ENCODE data around the gene CBX5. TPM values are rescaled to one million over a fixed set of nuclear protein-coding genes. Genes with fewer than 3 reads are reported as not detected.

The CBX5 gene
- total RNA-seq, 2 donors from 2014 or later, result 27.0 to 34.3 TPM

- Histone ChIP-seq H3K27ac (no peak overlapping the region), H3K4me1 (no peaks in the 10 kb centered on the region), H3K4me3 (no peak overlapping the region), H3K27me3 (no peaks in the 10 kb centered on the region), H3K36me3 (replicated peaks in 1 of 2; ENCODE audit: insufficient read depth in 1 of 2, low read depth in 2 of 2) (no peaks in the 10 kb centered on the region), H3K9me3 (no peaks in the 10 kb centered on the region)
- DNase-seq (no peak), ATAC-seq (no peak)
- intact Hi-C loops (cut with DNase I), result loop anchor here (10.0 kb wide), 1 partner anchor 139 kb away; the partner anchor contains the start of gene GPR84
- WGBS, 2 donors, result 78 to 88% methylated on average over 1 of the region's 1 CpG
- TF ChIP-seq CTCF (IDR thresholded peaks at IDR 0.05), result no peak
- TF ChIP-seq POLR2A (IDR thresholded peaks at IDR 0.05), result no peak
Measured at GRCh38 chr12:54225666-54226065, 54.3 kb downstream of the CBX5 start.

- intact Hi-C loops (cut with DNase I), result loop anchor here (10.0 kb wide), 1 partner anchor 142 kb away; the partner anchor contains the start of gene GPR84
- DNase-seq (no peak), ATAC-seq (no peak)
- Histone ChIP-seq H3K27ac (no peak overlapping the region), H3K4me1 (peaks cover 10% of the 10 kb centered on the region), H3K4me3 (no peak overlapping the region), H3K36me3 (replicated peaks in 1 of 2; ENCODE audit: insufficient read depth in 1 of 2, low read depth in 2 of 2) (no peaks in the 10 kb centered on the region), H3K9me3 (no peaks in the 10 kb centered on the region), H3K27me3 (no peaks in the 10 kb centered on the region)
- TF ChIP-seq POLR2A (IDR thresholded peaks at IDR 0.05) (no peak), CTCF (IDR thresholded peaks at IDR 0.05) (no peak)
- WGBS, 2 donors, result 60 to 89% methylated on average over 1 of the region's 1 CpG
Measured at GRCh38 chr12:54222609-54223008, 57.3 kb downstream of the CBX5 start.

- ATAC-seq (no peak), DNase-seq (no peak)
- H3K27me3 ChIP-seq, result peaks cover 1 to 4% of the 10 kb centered on the region in 2 donors
- H3K4me1 ChIP-seq, result peaks cover 21% of the 10 kb centered on the region
- intact Hi-C loops (cut with DNase I), result loop anchor here (10.0 kb wide), 1 partner anchor 143 kb away; the partner anchor contains the start of gene GPR84
- no peaks in the 10 kb centered on the region for H3K9me3 ChIP-seq
- H3K36me3 ChIP-seq (replicated peaks in 1 of 2; ENCODE audit: insufficient read depth in 1 of 2, low read depth in 2 of 2), result no peaks in the 10 kb centered on the region
- WGBS, 2 donors, result 57 to 65% methylated on average over 6 of the region's 6 CpGs
- TF ChIP-seq POLR2A (IDR thresholded peaks at IDR 0.05), result no peak
- no peak for TF ChIP-seq CTCF (IDR thresholded peaks at IDR 0.05)
- no peak overlapping the region for H3K4me3 ChIP-seq
- no peak overlapping the region for H3K27ac ChIP-seq
Measured at GRCh38 chr12:54221402-54221984, 58.4 kb downstream of the CBX5 start.

GRCh38 chr12:54220567-54220966, 59.4 kb downstream of the CBX5 start:
- H3K4me1 ChIP-seq, result peaks cover 28% of the 10 kb centered on the region

More at GRCh38 chr12:54220567-54220966, 59.4 kb downstream of the CBX5 start:
- no peaks in the 10 kb centered on the region for H3K36me3 ChIP-seq (replicated peaks in 1 of 2; ENCODE audit: insufficient read depth in 1 of 2, low read depth in 2 of 2)
- H3K27ac ChIP-seq, result no peak overlapping the region
- H3K9me3 ChIP-seq, result no peaks in the 10 kb centered on the region
- 40 to 61% methylated on average over 6 to 7 of the region's 7 CpGs for WGBS, 2 donors
- peaks cover 4 to 10% of the 10 kb centered on the region in 2 donors for H3K27me3 ChIP-seq
- intact Hi-C loops (cut with DNase I), result loop anchor here (10.0 kb wide), 1 partner anchor 144 kb away; the partner anchor contains the start of gene GPR84
- no peak overlapping the region for H3K4me3 ChIP-seq
- TF ChIP-seq CTCF (IDR thresholded peaks at IDR 0.05), result no peak
- no peak for TF ChIP-seq POLR2A (IDR thresholded peaks at IDR 0.05)
- DNase-seq, result no peak
- ATAC-seq, result no peak

Measured in body of pancreas (tissue), 4 donors.